Neural progenitor cell (in vitro differentiated cells): ENCODE data around the gene CYGB.

ENCODE experiments used
- EZH2 ChIP-seq: fragments of 200-600 bp; sonication (generic); IDR thresholded peaks from 2 replicates; pipeline ENCODE4 v1.6.1; 2017; ENCODE audit warnings: antibody characterized with exemption, mild to moderate bottlenecking, moderate library complexity
- EZH2phosphoT487 ChIP-seq: fragments of 200-600 bp; sonication (generic); IDR thresholded peaks from 2 replicates; pipeline ENCODE4 v1.6.1; 2017; ENCODE audit warnings: antibody characterized with exemption

DNA sequence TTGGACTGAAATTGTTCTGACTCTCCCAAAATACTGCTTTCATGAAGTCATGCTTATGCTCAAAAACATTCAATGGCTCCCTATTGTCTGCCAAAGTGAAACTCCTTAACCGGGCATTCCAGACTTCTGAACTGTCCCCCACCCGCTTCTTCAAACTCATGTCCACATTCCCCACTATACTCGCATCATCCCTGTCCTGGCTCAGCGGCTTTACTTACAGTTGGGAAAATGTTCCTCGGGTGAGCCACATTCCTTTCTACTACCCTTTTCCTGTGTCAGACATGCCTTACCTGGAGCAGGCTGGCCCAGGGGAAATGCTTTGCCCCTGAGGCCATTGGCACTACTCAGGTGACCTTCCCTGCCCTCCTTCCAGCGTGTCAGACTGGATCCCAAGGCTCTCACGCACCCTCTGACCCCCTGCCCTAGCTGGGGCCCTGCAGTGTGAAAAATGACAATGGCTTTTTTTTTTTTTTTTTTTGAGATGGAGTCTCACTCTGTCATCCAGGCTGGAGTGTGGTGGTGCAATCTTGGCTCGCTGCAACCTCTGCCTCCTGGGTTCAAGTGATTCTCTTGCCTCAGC is 5.3 kb downstream of the CYGB start:
- no peak for TF ChIP-seq EZH2phosphoT487
- no peak for TF ChIP-seq EZH2
